OCI-LY7 (cell line): ENCODE measurements around the gene CCL13.

Source experiments
- CTCF ChIP-seq: fragments of 200-600 bp; sonication (generic); conservative IDR thresholded peaks from 2 replicates; pipeline ENCODE4 v1.5.1; 2014; ENCODE audit warnings: mild to moderate bottlenecking, antibody characterized with exemption, low read length, moderate library complexity, mixed read lengths
- EZH2phosphoT487 ChIP-seq: fragments of 200-600 bp; sonication (generic); IDR thresholded peaks from 2 replicates; pipeline ENCODE4 v1.6.1; 2018; ENCODE audit warnings: low read depth, borderline replicate concordance, mild to moderate bottlenecking, mixed run types, antibody characterized with exemption, low read length, moderate library complexity, mixed read lengths

GRCh38 chr17:34364751-34365150 lies 8.5 kb downstream of the CCL13 start:
- TF ChIP-seq CTCF: 0 out of 2 replicates have a peak, but pooled peaks have one; percentile 22
- TF ChIP-seq EZH2phosphoT487: no peak
